Karpas-422 (cell line): ENCODE results near the gene IL36A. TPM values are rescaled to one million over a fixed set of nuclear protein-coding genes. Genes with fewer than 3 reads are reported as not detected.
A peak's percentile ranks its signal among the peaks of the same experiment; 100 is the strongest.

Source experiments
- DNase-seq: peaks from one replicate; pipeline ENCODE4 v3.0.0-alpha.2; 2015
- H2AFZ ChIP-seq: fragments of 200-600 bp; sonication (generic); 2 replicates; pipeline ENCODE4 v1.6.1; 2014; ENCODE audit warnings: antibody characterized with exemption, low read length, mixed read lengths
- H3K27ac ChIP-seq: fragments of 200-600 bp; sonication (generic); 2 replicates; pipeline ENCODE4 v1.5.1; 2014; ENCODE audit warnings: mild to moderate bottlenecking, low read length, moderate library complexity
- H3K27me3 ChIP-seq: fragments of 200-600 bp; sonication (generic); 2 replicates; pipeline ENCODE4 v1.6.1; 2014; ENCODE audit warnings: low read length, mixed read lengths
- H3K36me3 ChIP-seq: fragments of 200-600 bp; sonication (generic); 2 replicates; pipeline ENCODE4 v1.6.1; 2014; ENCODE audit warnings: low read length, mixed read lengths; ENCODE audit not compliant: insufficient read depth
- H3K4me1 ChIP-seq: fragments of 200-600 bp; sonication (generic); 2 replicates; pipeline ENCODE4 v1.6.1; 2014; ENCODE audit warnings: mild to moderate bottlenecking, low read length, mixed read lengths
- H3K4me2 ChIP-seq: fragments of 200-600 bp; sonication (generic); 2 replicates; pipeline ENCODE4 v1.6.1; 2014; ENCODE audit warnings: low read length, low read depth, mild to moderate bottlenecking; ENCODE audit not compliant: poor library complexity, severe bottlenecking
- H3K4me3 ChIP-seq: fragments of 200-600 bp; sonication (generic); 2 replicates; pipeline ENCODE4 v1.5.1; 2014; ENCODE audit warnings: mild to moderate bottlenecking, antibody characterized with exemption, low read length, mixed read lengths
- H3K79me2 ChIP-seq: fragments of 200-600 bp; sonication (generic); 2 replicates; pipeline ENCODE4 v1.6.1; 2014; ENCODE audit warnings: mild to moderate bottlenecking, low read length, mixed read lengths
- H3K9ac ChIP-seq: fragments of 200-600 bp; sonication (generic); 2 replicates; pipeline ENCODE4 v1.6.0; 2014; ENCODE audit warnings: low read length
- H3K9me2 ChIP-seq: fragments of 200-600 bp; sonication (generic), shearing (Covaris generic); replicated peaks from 2 replicates; pipeline ENCODE4 v1.6.0; 2014; ENCODE audit warnings: mild to moderate bottlenecking, low read length, moderate library complexity; ENCODE audit not compliant: insufficient read depth
- H3K9me3 ChIP-seq: fragments of 300-700, 200-600 bp; sonication (generic); 2 replicates; pipeline ENCODE4 v1.6.1; 2014; ENCODE audit warnings: low read length, mixed read lengths
- H4K20me1 ChIP-seq: fragments of 200-600 bp; sonication (generic); 2 replicates; pipeline ENCODE4 v1.6.1; 2014; ENCODE audit warnings: mild to moderate bottlenecking, antibody characterized with exemption, low read length, low read depth; ENCODE audit not compliant: insufficient read depth
- total RNA-seq: library from RNA; depleted of rRNA; stranded (reverse); fragments of >200 nt; shearing (Covaris generic); gene quantifications from 2 replicates; pipeline ENCODE4 v1.2.3, GENCODE V29; 2014; ENCODE audit warnings: low replicate concordance

Gene IL36A
- total RNA-seq, 1 experiment from 2014 or later: not detected

DNA sequence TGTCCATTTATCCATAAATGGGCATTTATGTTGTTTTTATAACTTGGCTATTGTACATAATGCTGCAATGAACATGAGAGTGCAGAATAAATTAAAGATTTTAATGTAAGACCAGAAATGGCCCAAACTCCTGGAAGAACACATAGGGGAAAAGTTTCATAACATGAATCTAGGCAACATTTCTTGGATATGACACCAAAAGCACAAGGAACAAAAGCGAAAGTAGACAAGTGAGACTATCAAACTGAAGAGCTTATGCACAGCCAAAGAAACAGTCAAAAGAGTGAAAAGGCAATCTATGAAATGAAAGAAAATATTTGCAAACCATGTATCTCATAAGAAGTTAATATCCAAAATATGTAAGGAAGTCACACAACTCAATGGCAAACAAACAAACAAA lies 5.8 kb downstream of the IL36A start:
- Histone ChIP-seq H3K9me2 (no peaks in the 10 kb centered on the region), H3K4me3 (no peak overlapping the region), H3K4me1 (no peaks in the 10 kb centered on the region), H3K9me3 (no peaks in the 10 kb centered on the region), H3K36me3 (no peaks in the 10 kb centered on the region), H3K27me3 (no peaks in the 10 kb centered on the region), H3K9ac (no peak overlapping the region), H2AFZ (no peak overlapping the region), H4K20me1 (no peaks in the 10 kb centered on the region), H3K4me2 (no peak overlapping the region), H3K79me2 (no peaks in the 10 kb centered on the region), H3K27ac (no peak overlapping the region)
- DNase-seq: no peak

DNA sequence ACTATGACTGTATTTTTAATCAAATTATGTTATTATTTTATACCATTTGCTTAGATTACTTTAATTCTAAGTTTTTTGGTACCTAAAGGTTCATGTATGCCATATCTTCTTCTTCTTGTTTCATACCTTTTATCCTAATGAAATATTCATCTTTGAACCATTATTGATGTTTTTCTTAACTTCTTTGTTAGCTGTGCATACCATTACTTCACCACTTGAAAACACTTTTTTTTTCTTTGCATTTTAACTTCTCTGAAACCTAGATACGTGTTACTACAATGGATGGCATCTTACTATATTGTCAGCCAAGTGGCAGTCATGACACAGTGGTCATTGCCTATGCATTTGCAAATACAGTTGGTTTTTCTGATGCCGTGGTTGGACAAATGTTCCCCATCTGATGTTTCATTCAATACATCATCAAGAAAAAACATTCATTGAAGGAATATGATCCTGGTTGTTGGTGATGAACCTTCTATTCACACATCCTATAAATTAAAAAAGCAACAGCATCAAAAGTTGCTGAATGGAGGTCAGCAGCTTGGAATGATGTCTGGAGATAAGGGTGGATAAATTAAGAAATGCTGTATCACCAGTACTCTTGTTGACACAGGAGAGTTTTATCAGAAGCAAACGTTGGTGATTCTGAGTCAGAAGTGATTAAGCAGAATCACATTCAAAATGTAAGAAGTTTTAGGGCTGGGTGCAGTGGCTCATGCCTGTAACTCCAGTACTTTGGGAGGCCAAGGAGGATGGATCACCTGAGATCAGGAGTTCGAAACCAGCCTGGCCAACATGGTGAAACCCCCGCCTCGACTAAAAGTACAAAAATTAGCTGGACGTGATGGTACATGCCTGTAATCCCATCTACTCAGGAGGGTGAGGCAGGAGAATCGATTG lies 7.4 kb downstream of the IL36A start:
- H3K9me3 ChIP-seq: no peaks in the 10 kb centered on the region
- DNase-seq: no peak
- H3K36me3 ChIP-seq: no peaks in the 10 kb centered on the region
- H2AFZ ChIP-seq: no peak overlapping the region
- no peaks in the 10 kb centered on the region for H3K9me2 ChIP-seq
- H3K27ac ChIP-seq: no peak overlapping the region
- H4K20me1 ChIP-seq: no peaks in the 10 kb centered on the region
- H3K79me2 ChIP-seq: no peaks in the 10 kb centered on the region
- H3K27me3 ChIP-seq: no peaks in the 10 kb centered on the region
- no peak overlapping the region for H3K9ac ChIP-seq
- no peak overlapping the region for H3K4me3 ChIP-seq
- H3K4me2 ChIP-seq: no peak overlapping the region
- H3K4me1 ChIP-seq: no peaks in the 10 kb centered on the region

DNA sequence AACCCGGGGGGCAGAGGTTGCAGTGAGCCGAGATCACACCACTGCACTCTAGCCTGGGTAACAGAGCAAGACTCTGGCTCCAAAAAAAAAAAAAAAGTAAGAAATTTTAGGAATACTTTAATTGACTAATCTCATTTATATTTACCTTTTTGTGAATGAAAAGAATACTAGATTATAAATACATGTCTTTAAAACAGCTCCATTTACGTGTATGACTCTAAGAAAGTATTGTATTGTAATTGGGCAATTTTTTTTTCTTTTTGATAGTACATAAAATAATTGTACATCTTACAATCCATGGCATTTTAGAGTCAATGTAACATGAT lies 8.0 kb downstream of the IL36A start:
- Histone ChIP-seq H3K27ac (no peak overlapping the region), H3K9me3 (no peaks in the 10 kb centered on the region), H3K27me3 (no peaks in the 10 kb centered on the region), H3K9me2 (no peaks in the 10 kb centered on the region), H3K4me1 (no peaks in the 10 kb centered on the region), H3K9ac (no peak overlapping the region), H4K20me1 (no peaks in the 10 kb centered on the region), H3K4me3 (no peak overlapping the region), H2AFZ (no peak overlapping the region), H3K79me2 (no peaks in the 10 kb centered on the region), H3K4me2 (no peak overlapping the region), H3K36me3 (no peaks in the 10 kb centered on the region)
- DNase-seq: no peak

DNA sequence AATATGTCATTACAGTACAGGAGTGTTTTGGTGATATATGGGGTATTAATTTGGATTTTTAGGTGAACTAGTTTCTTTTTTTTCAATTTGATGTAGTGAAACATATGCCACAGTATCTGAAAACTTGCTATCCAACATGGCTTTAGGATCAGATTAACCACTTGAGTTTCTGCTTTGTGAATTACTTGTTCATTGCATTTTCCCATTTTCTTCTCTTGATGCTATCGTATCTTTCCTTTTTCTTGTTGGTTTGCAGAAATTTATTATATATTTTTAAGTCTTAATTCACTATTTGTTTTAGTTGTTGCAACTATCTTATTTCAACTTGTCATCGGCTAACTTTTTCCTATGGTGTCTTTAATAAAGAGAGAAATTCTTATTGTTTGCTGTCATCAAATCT lies 8.8 kb downstream of the IL36A start:
- Histone ChIP-seq H3K9me2 (no peaks in the 10 kb centered on the region), H3K79me2 (no peaks in the 10 kb centered on the region), H3K4me2 (no peak overlapping the region), H3K36me3 (no peaks in the 10 kb centered on the region), H2AFZ (no peak overlapping the region), H3K9ac (no peak overlapping the region), H3K9me3 (no peaks in the 10 kb centered on the region), H4K20me1 (no peaks in the 10 kb centered on the region), H3K4me3 (no peak overlapping the region), H3K4me1 (no peaks in the 10 kb centered on the region), H3K27me3 (no peaks in the 10 kb centered on the region), H3K27ac (no peak overlapping the region)
- no peak for DNase-seq

DNA sequence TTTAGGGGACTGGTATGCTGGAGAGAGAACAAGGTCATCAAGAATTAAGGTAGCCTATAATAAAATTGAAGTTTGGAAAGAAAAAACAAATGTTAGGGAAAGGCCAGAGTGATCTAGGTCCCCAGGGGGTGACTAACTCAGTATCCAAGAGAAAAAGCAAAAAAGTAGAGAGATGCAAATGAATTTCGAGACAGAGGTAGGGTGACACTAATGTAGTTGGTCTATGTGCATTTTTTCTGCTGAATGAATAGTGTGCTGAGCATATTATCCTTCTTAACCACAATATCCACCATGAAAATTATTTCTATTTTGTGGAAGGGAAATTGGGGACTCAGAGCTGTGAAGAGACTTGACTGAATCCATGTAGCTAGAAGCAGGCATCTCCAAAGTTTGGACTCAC lies 9.8 kb downstream of the IL36A start:
- Histone ChIP-seq H3K9me2 (no peaks in the 10 kb centered on the region), H3K4me3 (no peak overlapping the region), H3K36me3 (no peaks in the 10 kb centered on the region), H3K27me3 (no peaks in the 10 kb centered on the region), H3K4me1 (no peaks in the 10 kb centered on the region), H4K20me1 (no peaks in the 10 kb centered on the region), H3K9me3 (no peaks in the 10 kb centered on the region), H3K27ac (no peak overlapping the region), H3K9ac (no peak overlapping the region), H3K4me2 (no peak overlapping the region), H2AFZ (no peak overlapping the region), H3K79me2 (no peaks in the 10 kb centered on the region)
- DNase-seq: no peak

DNA sequence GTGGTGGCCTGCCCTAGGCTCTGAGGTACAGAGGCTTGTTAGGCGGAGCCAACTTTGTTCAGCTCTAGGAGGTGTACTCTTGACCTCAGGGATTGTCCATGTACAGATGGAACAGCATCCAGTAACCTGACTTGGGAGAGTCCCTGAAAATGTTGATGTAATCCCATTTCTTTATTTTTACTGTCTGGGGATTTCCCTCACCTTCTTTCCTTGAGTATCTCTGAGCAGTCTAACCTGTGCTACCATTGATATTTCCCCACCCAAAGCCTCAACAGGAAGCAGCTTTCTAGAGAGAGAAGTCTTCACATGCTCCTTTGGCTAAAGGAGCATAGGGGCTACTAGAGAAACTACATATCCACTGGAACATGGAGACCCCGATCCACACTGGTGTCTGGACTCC lies 10.4 kb downstream of the IL36A start:
- Histone ChIP-seq H2AFZ (no peak overlapping the region), H3K4me2 (no peak overlapping the region), H3K9me2 (no peaks in the 10 kb centered on the region), H3K9me3 (no peaks in the 10 kb centered on the region), H3K9ac (no peak overlapping the region), H3K4me1 (no peaks in the 10 kb centered on the region), H3K4me3 (no peak overlapping the region), H4K20me1 (no peaks in the 10 kb centered on the region), H3K27ac (no peak overlapping the region), H3K27me3 (no peaks in the 10 kb centered on the region), H3K36me3 (no peaks in the 10 kb centered on the region), H3K79me2 (no peaks in the 10 kb centered on the region)
- no peak for DNase-seq

DNA sequence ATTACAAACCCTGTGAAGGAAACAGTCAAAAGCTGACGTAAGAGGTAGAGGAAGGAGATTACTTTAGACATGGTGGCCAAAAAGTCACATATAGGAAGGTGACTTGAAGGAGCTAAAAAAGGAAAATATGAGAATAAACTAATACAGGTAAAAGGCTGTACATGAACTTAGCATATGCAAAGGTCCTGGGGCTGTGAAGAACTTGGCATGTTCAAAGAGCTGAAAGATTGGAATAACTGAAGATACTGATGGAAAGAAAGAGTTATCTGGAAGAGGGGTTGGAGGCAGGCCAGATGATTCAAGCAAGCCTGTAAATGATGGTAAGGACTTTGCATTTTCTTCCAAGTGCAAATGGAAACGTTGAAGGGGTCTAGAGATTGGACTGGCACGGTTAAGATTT lies 13.2 kb downstream of the IL36A start:
- no peaks in the 10 kb centered on the region for H3K4me1 ChIP-seq
- H3K4me3 ChIP-seq: no peak overlapping the region
- no peaks in the 10 kb centered on the region for H3K27me3 ChIP-seq
- no peaks in the 10 kb centered on the region for H3K9me3 ChIP-seq
- no peaks in the 10 kb centered on the region for H3K79me2 ChIP-seq
- no peak overlapping the region for H3K9ac ChIP-seq
- no peak overlapping the region for H3K27ac ChIP-seq
- no peak overlapping the region for H2AFZ ChIP-seq
- no peaks in the 10 kb centered on the region for H4K20me1 ChIP-seq
- no peak for DNase-seq
- no peaks in the 10 kb centered on the region for H3K36me3 ChIP-seq
- H3K4me2 ChIP-seq: no peak overlapping the region
- no peaks in the 10 kb centered on the region for H3K9me2 ChIP-seq

DNA sequence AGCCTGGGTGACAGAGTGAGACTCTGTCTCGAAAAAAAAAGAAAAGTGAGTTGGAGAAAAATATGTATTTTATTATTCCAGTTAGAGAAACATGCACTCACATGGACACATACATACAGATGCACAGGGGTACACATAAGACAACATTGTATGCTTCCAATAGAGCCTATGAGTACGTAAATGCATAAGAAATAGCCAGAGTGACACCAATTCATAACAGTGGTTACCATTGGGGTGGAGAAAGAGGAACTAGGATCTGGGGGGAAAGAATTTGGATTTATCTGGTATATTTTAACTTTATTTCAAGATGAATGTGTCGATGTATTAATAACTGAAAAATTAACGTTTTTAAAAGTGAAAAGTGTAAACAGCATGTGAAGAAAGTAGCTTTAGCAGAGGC lies 16.1 kb downstream of the IL36A start:
- no peak overlapping the region for H3K4me3 ChIP-seq
- H4K20me1 ChIP-seq: peaks cover 7% of the 10 kb centered on the region
- H3K9ac ChIP-seq: no peak overlapping the region
- H3K27ac ChIP-seq: no peak overlapping the region
- no peaks in the 10 kb centered on the region for H3K79me2 ChIP-seq
- H2AFZ ChIP-seq: no peak overlapping the region
- H3K27me3 ChIP-seq: no peaks in the 10 kb centered on the region
- peak; percentile 39 for DNase-seq
- H3K4me1 ChIP-seq: peaks cover 17% of the 10 kb centered on the region
- H3K4me2 ChIP-seq: no peak overlapping the region
- no peaks in the 10 kb centered on the region for H3K9me2 ChIP-seq
- H3K9me3 ChIP-seq: no peaks in the 10 kb centered on the region
- no peaks in the 10 kb centered on the region for H3K36me3 ChIP-seq
